ENCODE data around the gene DHRSX. TPM values are rescaled to one million over a fixed set of nuclear protein-coding genes. Genes with fewer than 3 reads are reported as not detected.

DHRSX gene
- total and polyA plus RNA-seq, 7 donors, result 12.5 to 25.2 (median 16.1) TPM

- H3K36me3 ChIP-seq, result no peaks in the 10 kb centered on the region
- no peak overlapping the region for H3K4me3 ChIP-seq
- peaks cover 0 to 16% (median 6%) of the 10 kb centered on the region in 4 donors for H3K4me1 ChIP-seq
- H3K27ac ChIP-seq, result no peak overlapping the region
- no peaks in the 10 kb centered on the region for H3K9me3 ChIP-seq
- 85 to 94% methylated on average over 13 of the region's 13 CpGs for WGBS, 2 donors
- no peak for DNase-seq
- TF ChIP-seq POLR2AphosphoS5 (IDR thresholded peaks at IDR 0.05) (no peak), CTCF (IDR thresholded peaks at IDR 0.05) (no peak), EP300 (IDR thresholded peaks at IDR 0.05) (no peak), POLR2A (IDR thresholded peaks at IDR 0.05) (no peak)
- H3K27me3 ChIP-seq, result no peaks in the 10 kb centered on the region
- intact Hi-C loops (cut with DNase I), result no loop called here
Measured at GRCh38 chrX:2449135-2449886, 51.5 kb downstream of the DHRSX start.

- no peaks in the 10 kb centered on the region for H3K9me3 ChIP-seq
- no peak overlapping the region for H3K4me3 ChIP-seq
- no peak overlapping the region for H3K27ac ChIP-seq
- intact Hi-C loops (cut with DNase I), result no loop called here
- TF ChIP-seq CTCF (IDR thresholded peaks at IDR 0.05) (no peak), EP300 (IDR thresholded peaks at IDR 0.05) (no peak), POLR2AphosphoS5 (IDR thresholded peaks at IDR 0.05) (no peak), POLR2A (IDR thresholded peaks at IDR 0.05) (no peak)
- no peaks in the 10 kb centered on the region for H3K36me3 ChIP-seq
- H3K4me1 ChIP-seq, result peaks cover 0 to 16% (median 6%) of the 10 kb centered on the region in 4 donors
- WGBS, 2 donors, result 93 to 100% methylated on average over 1 to 2 of the region's 2 CpGs
- H3K27me3 ChIP-seq, result no peaks in the 10 kb centered on the region
- no peak for DNase-seq
Measured at GRCh38 chrX:2447484-2447883, 53.3 kb downstream of the DHRSX start.

GRCh38 chrX:2446815-2447214, 54.0 kb downstream of the DHRSX start:
- H3K4me1 ChIP-seq, result peaks cover 0 to 14% (median 6%) of the 10 kb centered on the region in 4 donors
- no peaks in the 10 kb centered on the region for H3K36me3 ChIP-seq
- H3K4me3 ChIP-seq, result no peak overlapping the region
- DNase-seq, result no peak
- intact Hi-C loops (cut with DNase I), result no loop called here
- no peak for TF ChIP-seq EP300 (IDR thresholded peaks at IDR 0.05)
- TF ChIP-seq POLR2AphosphoS5 (IDR thresholded peaks at IDR 0.05), result no peak
- H3K27me3 ChIP-seq, result no peaks in the 10 kb centered on the region
- 97% methylated on average over 14 of the region's 14 CpGs for WGBS, 2 donors
- no peak overlapping the region for H3K27ac ChIP-seq
- no peaks in the 10 kb centered on the region for H3K9me3 ChIP-seq

- H3K4me1 ChIP-seq, result peaks cover 0 to 5% (median 0%) of the 10 kb centered on the region in 4 donors
- H3K27me3 ChIP-seq, result no peaks in the 10 kb centered on the region
- intact Hi-C loops (cut with DNase I), result no loop called here
- peaks cover 0 to under 1% (median 0%) of the 10 kb centered on the region in 4 donors for H3K36me3 ChIP-seq
- WGBS, 2 donors, result 97 to 98% methylated on average over 31 of the region's 31 CpGs
- TF ChIP-seq POLR2A (IDR thresholded peaks at IDR 0.05), result no peak
- TF ChIP-seq POLR2AphosphoS5 (IDR thresholded peaks at IDR 0.05), result no peak
- no peak for TF ChIP-seq EP300 (IDR thresholded peaks at IDR 0.05)
- TF ChIP-seq CTCF (IDR thresholded peaks at IDR 0.05), result no peak
- peak; percentile 35 for DNase-seq
- H3K9me3 ChIP-seq, result no peaks in the 10 kb centered on the region
- H3K27ac ChIP-seq, result no peak overlapping the region
- H3K4me3 ChIP-seq, result no peak overlapping the region
Measured at GRCh38 chrX:2445662-2446623, 54.8 kb downstream of the DHRSX start.

- H3K27me3 ChIP-seq, result no peaks in the 10 kb centered on the region
- DNase-seq, result no peak
- H3K36me3 ChIP-seq, result peaks cover 0 to 6% (median 2%) of the 10 kb centered on the region in 4 donors
- no peak overlapping the region for H3K4me3 ChIP-seq
- TF ChIP-seq POLR2AphosphoS5 (IDR thresholded peaks at IDR 0.05), result no peak
- TF ChIP-seq EP300 (IDR thresholded peaks at IDR 0.05), result no peak
- no peak for TF ChIP-seq CTCF (IDR thresholded peaks at IDR 0.05)
- no peak for TF ChIP-seq POLR2A (IDR thresholded peaks at IDR 0.05)
- H3K9me3 ChIP-seq, result no peaks in the 10 kb centered on the region
- no peak overlapping the region for H3K27ac ChIP-seq
- H3K4me1 ChIP-seq, result no peaks in the 10 kb centered on the region
- 84 to 90% methylated on average over 7 of the region's 7 CpGs for WGBS, 2 donors
- intact Hi-C loops (cut with DNase I), result no loop called here
Measured at GRCh38 chrX:2442694-2443093, 58.1 kb downstream of the DHRSX start.
